ACC112 (cell line): ENCODE data around the gene CASQ2.

Source experiments
- H2AFZ ChIP-seq: fragments of 200-600 bp; sonication (generic); one replicate; pipeline ENCODE4 v1.6.0; 2017; ENCODE audit warnings: antibody characterized with exemption, low read length; ENCODE audit not compliant: unreplicated experiment
- H3K27ac ChIP-seq: fragments of 200-600 bp; sonication (generic); 2 replicates; pipeline ENCODE4 v1.5.1; 2014; ENCODE audit warnings: low read depth, mild to moderate bottlenecking, antibody characterized with exemption, low read length, moderate library complexity
- H3K27me3 ChIP-seq: fragments of 200-600 bp; sonication (generic); 2 replicates; pipeline ENCODE4 v1.6.1; 2014; ENCODE audit warnings: mild to moderate bottlenecking, antibody characterized with exemption, low read length, moderate library complexity, mixed read lengths; ENCODE audit not compliant: insufficient read depth
- H3K36me3 ChIP-seq: fragments of 200-600 bp; sonication (generic); 2 replicates; pipeline ENCODE4 v1.6.1; 2016; ENCODE audit warnings: mild to moderate bottlenecking, antibody characterized with exemption, low read length, moderate library complexity, mixed read lengths; ENCODE audit not compliant: insufficient read depth
- H3K4me1 ChIP-seq: fragments of 200-600 bp; sonication (generic); one replicate; pipeline ENCODE4 v1.6.1; 2016; ENCODE audit warnings: low read length, mixed read lengths; ENCODE audit not compliant: insufficient read depth, unreplicated experiment, control insufficient read depth
- H3K4me3 ChIP-seq: fragments of 200-600 bp; sonication (generic); 2 replicates; pipeline ENCODE4 v1.5.1; 2014; ENCODE audit warnings: mild to moderate bottlenecking, low read depth, low read length
- H3K79me2 ChIP-seq: fragments of 200-600 bp; sonication (generic); one replicate; pipeline ENCODE4 v1.6.0; 2016; ENCODE audit warnings: low read length; ENCODE audit not compliant: control insufficient read depth, unreplicated experiment, insufficient read depth

Gene CASQ2

DNA sequence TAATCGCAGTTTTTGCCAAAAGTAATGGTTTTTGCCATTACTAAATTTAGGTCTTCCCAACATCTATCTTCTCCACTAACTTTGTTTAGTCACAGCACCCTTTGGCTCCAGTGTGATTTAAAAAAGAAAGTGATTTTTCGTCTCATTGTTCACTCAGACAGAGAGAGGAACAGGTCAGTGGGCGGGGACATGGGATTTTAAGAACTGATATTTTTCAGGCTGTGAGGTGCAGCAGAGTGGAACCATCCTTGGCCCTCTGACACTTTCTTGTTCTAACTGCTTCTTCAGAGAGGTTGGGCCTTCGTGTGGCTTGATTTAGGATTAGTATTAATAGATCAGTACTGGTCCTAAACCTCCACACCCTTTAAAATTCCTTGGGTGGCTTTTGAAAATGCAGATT, 38.8 kb downstream of the CASQ2 start:
- H3K79me2 ChIP-seq = no peaks in the 10 kb centered on the region
- no peaks in the 10 kb centered on the region for H3K36me3 ChIP-seq
- H3K27ac ChIP-seq = no peak overlapping the region
- H3K27me3 ChIP-seq = no peaks in the 10 kb centered on the region
- H3K4me3 ChIP-seq = no peak overlapping the region
- H2AFZ ChIP-seq = no peak overlapping the region
- H3K4me1 ChIP-seq = peaks cover 13% of the 10 kb centered on the region

DNA sequence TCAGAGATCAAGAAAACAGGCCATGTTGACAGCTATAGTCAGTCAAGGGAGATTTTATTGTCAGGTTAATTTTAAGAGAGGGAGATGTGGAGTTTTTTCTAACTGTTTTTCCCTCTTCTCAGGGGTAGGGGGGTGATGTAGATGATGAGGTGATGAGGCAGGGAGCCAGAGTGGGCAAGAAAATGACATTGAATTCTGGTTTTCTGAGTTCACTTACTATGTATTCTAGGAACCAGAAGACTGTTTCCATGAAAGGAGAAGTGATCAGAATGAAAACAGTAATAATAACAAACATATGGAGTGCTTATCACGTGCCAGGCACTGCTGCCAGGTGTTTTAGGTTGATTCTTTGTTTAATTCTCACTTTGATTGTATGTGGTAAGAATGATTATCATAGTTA, 40.2 kb downstream of the CASQ2 start:
- Histone ChIP-seq H3K79me2 (no peaks in the 10 kb centered on the region), H3K27ac (peak overlapping the region; percentile 75), H2AFZ (peak overlapping the region; percentile 35), H3K4me3 (no peak overlapping the region), H3K27me3 (no peaks in the 10 kb centered on the region), H3K4me1 (peaks cover 13% of the 10 kb centered on the region), H3K36me3 (no peaks in the 10 kb centered on the region)

- Histone ChIP-seq H3K79me2 (no peaks in the 10 kb centered on the region), H3K4me3 (no peak overlapping the region), H2AFZ (peak overlapping the region; percentile 82), H3K4me1 (peaks cover 13% of the 10 kb centered on the region), H3K27ac (peak overlapping the region; percentile 75), H3K36me3 (no peaks in the 10 kb centered on the region), H3K27me3 (no peaks in the 10 kb centered on the region)
Measured at GRCh38 chr1:115727706-115728249, 40.7 kb downstream of the CASQ2 start.

GRCh38 chr1:115726570-115726969, 41.9 kb downstream of the CASQ2 start:
- no peaks in the 10 kb centered on the region for H3K27me3 ChIP-seq
- H3K36me3 ChIP-seq = no peaks in the 10 kb centered on the region
- H3K4me3 ChIP-seq = no peak overlapping the region
- no peaks in the 10 kb centered on the region for H3K79me2 ChIP-seq
- no peak overlapping the region for H2AFZ ChIP-seq
- peaks cover 13% of the 10 kb centered on the region for H3K4me1 ChIP-seq
- no peak overlapping the region for H3K27ac ChIP-seq

DNA sequence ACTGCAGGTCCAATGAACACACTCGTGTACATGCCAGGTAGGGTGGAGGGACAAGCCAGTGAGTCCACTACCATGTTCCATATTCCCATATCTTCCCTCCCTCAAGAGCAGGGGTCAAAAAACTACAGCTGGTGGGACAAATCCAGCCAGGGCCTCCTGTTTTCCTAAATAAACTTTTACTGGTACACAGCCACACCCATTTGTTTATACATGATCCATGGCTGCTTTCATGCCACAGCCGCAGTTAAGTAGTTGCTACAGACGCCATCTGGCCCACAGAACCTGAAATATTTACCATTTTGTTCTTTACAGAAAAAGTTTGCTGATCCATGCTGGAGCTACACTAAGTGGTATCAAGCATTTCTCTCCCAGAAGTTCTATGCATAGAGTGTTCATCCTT, 42.4 kb downstream of the CASQ2 start:
- Histone ChIP-seq H3K27ac (no peak overlapping the region), H3K4me3 (no peak overlapping the region), H3K4me1 (peaks cover 13% of the 10 kb centered on the region), H3K36me3 (no peaks in the 10 kb centered on the region), H3K79me2 (no peaks in the 10 kb centered on the region), H2AFZ (no peak overlapping the region), H3K27me3 (no peaks in the 10 kb centered on the region)

- H3K4me1 ChIP-seq = peaks cover 13% of the 10 kb centered on the region
- no peak overlapping the region for H2AFZ ChIP-seq
- no peaks in the 10 kb centered on the region for H3K36me3 ChIP-seq
- H3K27me3 ChIP-seq = no peaks in the 10 kb centered on the region
- H3K4me3 ChIP-seq = no peak overlapping the region
- H3K79me2 ChIP-seq = no peaks in the 10 kb centered on the region
- no peak overlapping the region for H3K27ac ChIP-seq
Measured at GRCh38 chr1:115725600-115725999, 42.9 kb downstream of the CASQ2 start.

DNA sequence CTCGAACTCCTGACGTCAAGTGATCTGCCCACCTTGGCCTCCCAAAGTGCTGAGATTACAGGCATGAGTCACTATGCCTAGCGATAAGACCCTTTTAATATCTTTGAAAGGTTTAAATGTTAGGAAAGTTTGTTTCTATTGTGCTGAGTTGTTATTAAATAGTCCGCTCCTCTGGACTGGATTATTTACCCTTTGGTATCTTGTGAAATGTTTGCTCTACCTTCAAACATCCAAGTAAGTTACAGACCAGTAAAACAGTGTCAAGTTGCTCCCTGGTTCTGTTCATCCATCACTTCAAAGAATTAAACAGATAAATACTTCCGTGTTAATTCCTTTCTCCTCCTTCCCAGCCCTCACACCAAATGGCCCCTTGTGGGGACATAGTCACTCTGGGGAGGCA, 44.8 kb downstream of the CASQ2 start:
- Histone ChIP-seq H3K36me3 (no peaks in the 10 kb centered on the region), H3K27ac (no peak overlapping the region), H3K4me1 (peaks cover 13% of the 10 kb centered on the region), H3K4me3 (no peak overlapping the region), H2AFZ (no peak overlapping the region), H3K27me3 (no peaks in the 10 kb centered on the region), H3K79me2 (no peaks in the 10 kb centered on the region)

DNA sequence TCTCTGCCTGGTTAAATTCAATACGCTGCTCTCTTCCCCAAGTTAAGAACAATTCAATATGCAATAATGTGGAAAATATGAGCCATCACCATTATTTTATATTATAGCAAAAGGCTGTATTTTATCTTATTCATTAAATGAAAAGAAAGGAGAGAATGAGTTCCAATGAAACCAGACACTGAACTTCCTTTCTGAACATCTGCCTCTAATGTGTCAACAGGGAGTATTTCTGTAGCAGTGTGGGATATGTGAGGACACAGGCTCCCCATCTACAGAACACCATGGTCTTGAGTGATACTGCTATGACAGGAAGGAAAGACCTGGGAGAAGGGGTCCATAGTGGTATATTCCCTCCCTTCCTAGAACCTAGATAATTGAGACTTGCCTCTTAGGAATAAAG, 46.3 kb downstream of the CASQ2 start:
- H3K4me1 ChIP-seq = peaks cover 1% of the 10 kb centered on the region
- H3K27ac ChIP-seq = no peak overlapping the region
- H3K4me3 ChIP-seq = no peak overlapping the region
- no peaks in the 10 kb centered on the region for H3K79me2 ChIP-seq
- no peaks in the 10 kb centered on the region for H3K27me3 ChIP-seq
- H2AFZ ChIP-seq = no peak overlapping the region
- no peaks in the 10 kb centered on the region for H3K36me3 ChIP-seq

DNA sequence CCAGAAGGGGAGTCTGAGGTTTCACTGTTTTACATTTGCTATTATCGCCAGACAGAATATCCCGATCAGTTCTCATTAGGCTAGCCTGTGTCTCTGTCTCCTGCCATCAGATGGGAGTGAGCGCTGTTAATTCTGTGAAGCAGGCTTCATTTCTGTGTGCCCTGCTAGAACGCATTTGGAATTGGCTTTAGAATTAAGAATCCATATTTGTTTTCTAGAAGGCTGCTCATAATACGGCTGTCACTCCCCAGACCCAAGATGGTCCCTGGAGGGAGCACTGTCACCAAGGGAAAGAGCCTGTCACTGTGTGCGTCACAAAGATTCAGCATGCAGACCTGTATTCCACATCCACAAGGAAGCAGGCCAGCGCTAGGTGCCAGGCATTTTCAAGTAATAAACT, 49.2 kb downstream of the CASQ2 start:
- Histone ChIP-seq H3K27me3 (no peaks in the 10 kb centered on the region), H3K79me2 (no peaks in the 10 kb centered on the region), H3K36me3 (no peaks in the 10 kb centered on the region), H3K27ac (no peak overlapping the region), H3K4me3 (no peak overlapping the region), H2AFZ (no peak overlapping the region), H3K4me1 (no peaks in the 10 kb centered on the region)

GRCh38 chr1:115718011-115718754, 50.3 kb downstream of the CASQ2 start:
- no peak overlapping the region for H3K4me3 ChIP-seq
- no peaks in the 10 kb centered on the region for H3K79me2 ChIP-seq
- no peak overlapping the region for H2AFZ ChIP-seq
- no peaks in the 10 kb centered on the region for H3K36me3 ChIP-seq
- peaks cover 2% of the 10 kb centered on the region; the same call in 1 of the 2 replicates for H3K27me3 ChIP-seq
- no peak overlapping the region for H3K27ac ChIP-seq
- no peaks in the 10 kb centered on the region for H3K4me1 ChIP-seq

GRCh38 chr1:115717541-115717940, 51.0 kb downstream of the CASQ2 start:
- Histone ChIP-seq H2AFZ (no peak overlapping the region), H3K4me3 (no peak overlapping the region), H3K4me1 (no peaks in the 10 kb centered on the region), H3K27ac (no peak overlapping the region), H3K36me3 (no peaks in the 10 kb centered on the region), H3K27me3 (peaks cover 8% of the 10 kb centered on the region), H3K79me2 (no peaks in the 10 kb centered on the region)
